Measurements from ENCODE around the gene SH3BP4. TPM values are rescaled to one million over a fixed set of nuclear protein-coding genes. Genes with fewer than 3 reads are reported as not detected.

The SH3BP4 gene
- total and polyA plus RNA-seq, 10 of the 15 experiments (the other 5 are each of a cell fraction or from before 2014, with no cell fraction given): 0.03 to 0.36 TPM; not detected in 8

GRCh38 chr2:235041918-235042575 is 90.2 kb downstream of the SH3BP4 start:
- Histone ChIP-seq H3K79me2 (ENCODE audit: control insufficient read depth, insufficient read depth, low read length) (no peaks in the 10 kb centered on the region), H3K27me3 (replicated peaks in 1 of 2; ENCODE audit: control insufficient read depth in 2 of 2, insufficient read depth in 2 of 2, low read length in 1 of 2) (no peaks in the 10 kb centered on the region), H3K9me3 (replicated peaks; ENCODE audit: control insufficient read depth, insufficient read depth, low read length) (no peaks in the 10 kb centered on the region; the same call in 2 of the 3 replicates), H4K20me1 (ENCODE audit: control insufficient read depth, insufficient read depth) (no peaks in the 10 kb centered on the region), H3K4me2 (ENCODE audit: control insufficient read depth, insufficient read depth) (no peak overlapping the region), H3K36me3 (ENCODE audit: control insufficient read depth in 2 of 2, insufficient read depth in 2 of 2, low read length in 1 of 2) (no peaks in the 10 kb centered on the region), H3K9ac (ENCODE audit: control insufficient read depth, insufficient read depth, low read length) (no peak overlapping the region), H2AFZ (ENCODE audit: control insufficient read depth, low read depth, low read length) (no peak overlapping the region), H3K4me1 (ENCODE audit: control insufficient read depth, insufficient read depth, low read length) (peaks cover 2% of the 10 kb centered on the region; the same call in 1 of the 2 replicates), H3K27ac (ENCODE audit: control insufficient read depth, insufficient read depth) (no peak overlapping the region), H3K4me3 (no peak overlapping the region)
- intact Hi-C loops (cut with micrococcal nuclease; ENCODE audit: unreplicated experiment): no loop called here
- POLR2A ChIA-PET: no interaction called here
- 39% methylated on average over 25 of the region's 25 CpGs for WGBS (ENCODE audit: insufficient coverage, insufficient replicate concordance, low lambda C conversion rate, missing lambda C conversion rate)
- CTCF ChIA-PET: no interaction called here
- RAD21 ChIA-PET (ENCODE audit: unreplicated experiment): no interaction called here
- in situ Hi-C loops (cut with MboI): no loop called here
- DNase-seq (ENCODE audit: low read depth, low spot score) (no peak), ATAC-seq (no peak), FAIRE-seq (no peak)
- no TSS peak for BruUV-seq (replicated peaks)
- no peak for TF ChIP-seq NFXL1 (IDR thresholded peaks at IDR 0.05; ENCODE audit: borderline replicate concordance)
- TF ChIP-seq, protein P1, sequence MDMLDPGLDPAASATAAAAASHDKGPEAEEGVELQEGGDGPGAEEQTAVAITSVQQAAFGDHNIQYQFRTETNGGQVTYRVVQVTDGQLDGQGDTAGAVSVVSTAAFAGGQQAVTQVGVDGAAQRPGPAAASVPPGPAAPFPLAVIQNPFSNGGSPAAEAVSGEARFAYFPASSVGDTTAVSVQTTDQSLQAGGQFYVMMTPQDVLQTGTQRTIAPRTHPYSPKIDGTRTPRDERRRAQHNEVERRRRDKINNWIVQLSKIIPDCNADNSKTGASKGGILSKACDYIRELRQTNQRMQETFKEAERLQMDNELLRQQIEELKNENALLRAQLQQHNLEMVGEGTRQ (IDR thresholded peaks at IDR 0.05; ENCODE audit: borderline replicate concordance, low read depth, low read length): no peak
- no peak for TF ChIP-seq DPF2 (IDR thresholded peaks at IDR 0.05)
- no peak for TF ChIP-seq TAF1 (IDR thresholded peaks at IDR 0.05; ENCODE audit: borderline replicate concordance, low read depth, low read length)
- TF ChIP-seq FOXK2 (IDR thresholded peaks at IDR 0.05): no peak
- TF ChIP-seq ATF2 (IDR thresholded peaks at IDR 0.05; ENCODE audit: low read length): no peak
- no peak for TF ChIP-seq MYC (IDR thresholded peaks at IDR 0.05; ENCODE audit: insufficient read depth, insufficient read length, insufficient replicate concordance, low read length, severe bottlenecking)
- SMC1A ChIA-PET (ENCODE audit: uncharacterized antibody, unreplicated experiment): no interaction called here

Data from GM12878 (cell line).